Muscle of arm (tissue), 12 donors: Measurements from ENCODE around the gene CATSPER3. TPM values are rescaled to one million over a fixed set of nuclear protein-coding genes. Genes with fewer than 3 reads are reported as not detected.

Experiments
- DNase-seq: peaks from one replicate; pipeline ENCODE4 v3.0.0-alpha.2; 2013
- polyA plus RNA-seq, 12 donors: library from polyadenylated mRNA; unstranded; fragments of 120-200 nt; gene quantifications; one replicate each; pipeline ENCODE4 v1.2.1, GENCODE V29; 2013; ENCODE audit not compliant: insufficient read length in 12 of 12

The CATSPER3 gene
- polyA plus RNA-seq, 12 donors: 0.48 to 1.0 (median 0.67) TPM; not detected in 2

DNA sequence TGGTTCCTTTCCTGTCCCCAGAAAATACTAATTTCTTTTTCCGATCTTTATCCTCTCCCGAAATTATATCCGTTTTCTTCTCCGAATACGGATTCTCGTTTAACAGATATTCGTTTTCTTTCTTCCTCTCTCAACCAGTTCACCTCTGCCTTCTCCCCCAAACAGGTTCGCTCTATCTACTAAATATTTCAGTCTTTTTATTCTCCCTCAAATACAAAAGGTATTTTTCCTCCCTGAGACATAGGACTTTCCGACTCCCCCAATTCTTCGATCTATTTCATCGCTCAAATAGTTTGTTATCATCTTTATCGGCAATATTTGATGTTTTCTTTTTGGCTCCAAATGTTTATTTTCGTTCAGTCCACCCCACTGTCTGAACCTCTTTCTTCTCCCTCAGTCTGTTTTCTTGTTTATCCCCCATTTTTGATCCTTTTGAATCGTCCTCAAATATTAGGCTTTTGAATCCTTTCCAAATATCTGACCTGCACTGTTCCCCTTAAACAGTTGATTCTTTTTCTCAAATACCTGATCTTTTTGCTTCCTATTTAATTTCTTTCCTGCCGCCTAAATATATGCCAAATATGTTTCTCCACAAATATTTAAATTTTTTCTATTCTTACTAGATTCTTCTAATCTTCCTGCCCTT lies 61.9 kb downstream of the CATSPER3 start:
- DNase-seq: no peak

GRCh38 chr5:135030123-135030955 lies 62.6 kb downstream of the CATSPER3 start:
- DNase-seq: no peak

GRCh38 chr5:135030956-135031812 lies 63.5 kb downstream of the CATSPER3 start:
- DNase-seq: no peak

- DNase-seq: no peak
These were observed 64.3 kb downstream of the CATSPER3 start for GRCh38 chr5:135031813-135032694.

DNA sequence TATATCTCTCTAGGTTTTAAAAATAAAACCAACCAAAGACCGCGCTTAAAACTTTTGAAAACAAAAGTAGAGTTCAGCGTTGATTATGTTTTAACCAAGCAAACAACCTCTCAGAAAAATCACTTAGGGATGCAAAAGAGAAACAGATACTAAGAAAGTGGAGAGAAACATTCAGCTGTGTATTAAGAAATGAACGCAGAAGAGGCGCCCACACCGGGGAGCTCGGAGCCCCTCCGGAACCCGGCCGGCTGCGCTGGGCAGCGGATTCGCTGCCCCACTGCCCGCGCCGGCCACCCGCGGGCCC lies 64.9 kb downstream of the CATSPER3 start:
- DNase-seq: no peak

DNA sequence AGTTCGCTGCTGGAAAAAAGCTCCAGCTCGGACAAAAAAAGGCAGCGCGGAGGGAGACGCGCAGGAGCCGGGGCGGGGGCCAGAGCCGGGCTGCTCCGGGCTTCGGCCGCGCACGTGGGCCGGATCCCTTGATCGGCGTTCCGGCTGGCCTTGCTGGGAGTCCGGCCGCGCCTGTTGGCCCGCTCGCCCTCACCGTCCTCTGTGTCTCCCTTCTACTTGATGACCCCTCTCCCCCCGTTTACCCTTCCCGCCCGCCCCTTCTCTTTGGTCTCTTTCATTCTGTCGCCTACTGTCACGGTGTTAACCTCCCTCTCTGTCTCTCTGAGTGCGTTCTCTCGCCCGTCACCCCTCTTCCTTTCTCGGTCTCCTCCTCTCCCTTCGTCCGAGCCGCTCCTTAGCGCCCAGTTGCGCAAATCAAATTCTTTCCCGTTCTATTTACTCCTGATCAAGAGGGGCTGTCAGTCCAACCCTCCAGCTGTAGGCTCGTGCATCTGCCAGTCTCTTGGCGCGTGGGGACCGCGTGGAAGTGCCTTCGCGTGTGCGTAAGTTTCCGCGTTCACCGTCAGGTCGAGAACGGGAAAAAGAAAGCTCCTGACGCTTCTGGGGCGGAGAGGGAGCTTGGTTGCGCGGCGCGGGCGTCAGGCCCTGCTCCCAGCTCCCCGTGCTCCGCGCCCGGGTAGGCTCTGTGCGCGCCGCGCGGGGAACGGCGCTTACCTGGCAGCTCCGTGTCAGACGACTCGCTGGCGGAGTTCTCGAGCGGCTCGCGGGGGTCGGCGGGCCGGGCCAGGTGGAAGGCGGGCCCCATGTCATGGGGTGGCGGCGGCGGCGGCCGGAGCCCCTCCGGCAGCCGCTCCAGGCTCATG lies 65.5 kb downstream of the CATSPER3 start:
- no peak for DNase-seq

DNA sequence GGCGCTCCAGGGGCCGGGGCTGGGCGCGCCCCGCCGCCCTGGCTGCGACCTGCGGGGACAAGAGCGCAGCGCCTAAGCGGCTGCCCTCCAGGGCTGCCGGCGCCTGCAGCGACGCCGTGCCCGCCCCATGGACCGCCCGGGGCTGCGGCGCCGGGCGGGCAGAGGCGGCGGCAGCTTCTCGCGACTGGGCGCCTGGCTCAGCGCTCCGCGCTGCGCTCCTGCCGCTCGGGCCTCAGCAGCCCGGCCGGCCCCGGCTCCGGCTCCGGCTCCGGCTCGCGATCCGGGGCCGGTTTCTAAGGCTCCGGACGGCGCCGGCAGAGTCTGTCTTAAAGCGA lies 66.2 kb downstream of the CATSPER3 start, which contains the start of gene PITX1:
Gene PITX1, minus strand, starts transcription at position 328 of the 335 bp plus-strand sequence. CDS start 347 bp downstream, outside the sequence.
- no peak for DNase-seq

DNA sequence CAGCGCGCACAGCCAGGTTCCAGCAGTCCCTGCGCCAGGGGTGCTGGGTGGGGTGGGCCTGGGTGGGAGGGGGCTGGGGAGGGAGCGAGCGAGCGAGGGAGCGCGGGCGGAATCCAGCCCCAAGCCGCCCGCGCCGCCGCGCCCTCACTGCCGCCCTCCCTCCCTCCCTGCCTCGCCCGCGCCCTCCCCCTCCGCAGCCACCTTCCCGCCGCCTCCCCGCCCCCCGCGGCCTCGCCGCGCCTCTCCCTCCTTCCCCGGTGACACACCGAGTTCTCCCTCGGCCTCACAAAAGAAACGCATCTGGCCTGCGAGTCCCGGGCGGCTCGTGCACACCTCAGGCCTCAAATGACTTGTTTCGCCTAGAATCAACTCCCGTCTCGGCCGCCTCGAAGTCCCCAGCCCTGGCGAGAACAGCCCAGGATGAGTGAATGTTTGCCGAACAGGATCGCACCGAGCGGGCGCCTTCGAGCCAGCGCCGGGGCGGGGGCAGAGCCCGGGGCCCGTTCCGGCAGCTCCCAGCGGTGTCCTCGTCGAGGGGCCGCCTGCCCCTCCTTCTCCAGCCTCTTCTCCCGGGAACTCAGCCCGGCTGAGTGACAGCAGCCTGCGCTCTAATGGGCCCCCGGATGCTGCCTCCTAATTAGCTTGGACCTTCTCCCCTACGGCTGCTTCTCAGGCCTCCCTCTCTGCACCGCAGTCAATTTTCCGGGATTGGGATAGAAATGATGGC lies 66.7 kb downstream of the CATSPER3 start:
- DNase-seq: no peak

GRCh38 chr5:135034963-135035677 lies 67.4 kb downstream of the CATSPER3 start:
- DNase-seq: no peak

DNA sequence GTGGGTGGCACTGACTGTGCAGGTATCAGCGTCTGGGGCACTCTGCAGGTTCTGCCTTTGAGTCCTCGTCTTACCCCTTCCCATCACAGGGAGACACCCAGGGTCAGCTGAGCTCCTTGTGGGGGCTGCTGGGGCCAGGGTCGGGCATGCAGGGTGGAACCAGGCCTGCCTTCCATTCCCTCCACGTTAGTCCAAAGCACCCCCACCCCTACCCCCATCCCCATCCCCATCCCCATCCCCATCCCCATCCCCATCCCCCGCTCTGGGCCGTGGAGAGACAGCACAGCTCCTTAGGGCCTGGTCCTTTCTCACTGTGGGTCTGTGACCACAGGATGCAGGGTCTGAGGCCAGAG lies 67.9 kb downstream of the CATSPER3 start:
- DNase-seq: no peak

DNA sequence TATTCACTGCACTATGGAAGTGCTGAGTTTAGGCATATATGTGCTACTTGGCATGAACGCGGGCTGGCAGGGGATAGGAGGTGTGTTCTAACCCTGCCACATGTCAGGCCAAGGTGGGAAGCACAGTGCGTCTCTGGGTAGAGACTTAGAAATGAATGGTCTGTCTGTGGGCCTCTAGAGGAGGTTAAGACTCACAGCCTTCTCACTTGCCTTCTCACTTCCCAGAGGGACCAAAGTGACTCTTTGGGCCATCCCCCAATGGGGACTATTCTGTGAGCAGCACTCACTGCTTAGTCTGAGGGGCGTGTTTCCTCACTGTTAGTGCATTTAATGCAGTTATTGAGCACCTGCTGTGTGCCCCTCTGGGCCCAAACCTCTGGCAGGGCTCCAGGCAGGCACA lies 68.7 kb downstream of the CATSPER3 start:
- DNase-seq: no peak

GRCh38 chr5:135037519-135038204 lies 70.0 kb downstream of the CATSPER3 start:
- DNase-seq: no peak

DNA sequence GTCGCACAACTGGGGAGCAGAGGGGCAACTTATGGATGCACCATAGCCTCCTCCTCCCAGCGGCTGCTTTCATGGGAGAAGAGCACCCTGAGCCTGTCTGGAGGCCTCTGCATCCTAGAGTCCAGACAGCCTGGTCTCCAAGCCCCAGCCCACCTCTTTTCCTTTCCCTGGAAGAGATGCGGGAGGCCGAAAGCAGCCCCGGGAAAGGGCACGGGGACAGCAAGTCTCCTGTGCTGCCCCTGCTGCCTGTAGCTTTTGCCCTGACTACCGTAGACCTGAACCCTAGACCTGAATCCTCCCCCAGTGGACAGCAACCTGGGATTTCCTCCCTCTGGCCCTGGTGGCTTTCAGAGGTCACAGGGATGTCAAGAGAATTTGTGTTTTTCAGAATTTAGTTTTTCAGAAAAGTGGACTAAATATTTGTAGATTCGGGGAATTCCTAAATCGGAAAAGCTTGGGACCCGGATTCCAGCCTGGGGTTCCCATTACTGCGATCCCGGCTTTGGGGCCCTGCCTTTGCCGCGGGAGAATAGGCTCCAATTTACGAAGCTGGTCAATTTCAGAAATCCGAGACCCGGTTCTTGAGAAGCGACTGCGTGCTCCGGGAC lies 70.6 kb downstream of the CATSPER3 start:
- DNase-seq: no peak

DNA sequence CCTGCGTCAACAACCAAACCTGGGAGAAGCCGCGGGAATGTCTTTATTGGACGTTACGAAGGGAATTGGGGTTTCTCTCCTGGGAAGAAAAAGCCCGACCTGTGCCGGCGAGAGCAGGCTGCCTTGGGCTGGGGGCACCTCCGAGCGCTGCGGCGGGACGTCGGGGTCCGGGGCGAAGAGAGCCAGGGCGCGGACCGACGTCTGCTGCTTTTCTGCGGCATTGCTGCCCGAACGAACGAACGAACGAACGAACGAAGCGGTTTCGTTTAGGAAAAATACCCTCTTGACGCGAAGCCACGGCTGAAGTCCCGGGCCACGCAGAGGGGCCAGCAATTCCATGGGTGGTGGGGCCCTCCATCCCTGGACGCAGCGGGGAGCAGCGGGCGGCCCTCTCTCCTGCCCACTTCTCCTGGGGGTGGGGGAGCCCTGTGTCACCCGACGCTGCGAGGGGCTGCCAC lies 71.1 kb downstream of the CATSPER3 start:
- DNase-seq: no peak

GRCh38 chr5:135039271-135040033 lies 71.7 kb downstream of the CATSPER3 start:
- DNase-seq: no peak

DNA sequence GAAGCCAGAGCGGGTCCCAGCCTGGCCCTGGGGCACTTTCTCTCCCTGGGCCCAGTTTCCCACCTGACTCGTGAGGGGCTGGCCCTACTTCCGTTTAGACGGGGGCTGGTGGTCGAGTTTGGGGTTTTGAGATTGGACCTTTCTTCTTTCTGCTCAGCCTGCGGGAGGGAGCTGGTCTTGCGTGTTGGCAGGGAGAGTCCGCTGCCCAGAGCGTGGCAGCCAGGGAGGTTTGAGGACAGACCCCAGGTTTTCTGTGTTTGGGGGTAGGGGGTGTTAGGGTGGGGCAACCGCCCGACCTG lies 72.3 kb downstream of the CATSPER3 start:
- no peak for DNase-seq

GRCh38 chr5:135040333-135041144 lies 72.8 kb downstream of the CATSPER3 start:
- no peak for DNase-seq
